CD4-positive, alpha-beta T cell treated with Interleukin-2 at 100 ng/mL for 4 hours (primary cell): ENCODE data around the gene CTNS.

Source experiments
- DNase-seq: peaks from one replicate; pipeline ENCODE4 v3.0.0-alpha.2; 2020; ENCODE audit warnings: low spot score

Gene CTNS

DNA sequence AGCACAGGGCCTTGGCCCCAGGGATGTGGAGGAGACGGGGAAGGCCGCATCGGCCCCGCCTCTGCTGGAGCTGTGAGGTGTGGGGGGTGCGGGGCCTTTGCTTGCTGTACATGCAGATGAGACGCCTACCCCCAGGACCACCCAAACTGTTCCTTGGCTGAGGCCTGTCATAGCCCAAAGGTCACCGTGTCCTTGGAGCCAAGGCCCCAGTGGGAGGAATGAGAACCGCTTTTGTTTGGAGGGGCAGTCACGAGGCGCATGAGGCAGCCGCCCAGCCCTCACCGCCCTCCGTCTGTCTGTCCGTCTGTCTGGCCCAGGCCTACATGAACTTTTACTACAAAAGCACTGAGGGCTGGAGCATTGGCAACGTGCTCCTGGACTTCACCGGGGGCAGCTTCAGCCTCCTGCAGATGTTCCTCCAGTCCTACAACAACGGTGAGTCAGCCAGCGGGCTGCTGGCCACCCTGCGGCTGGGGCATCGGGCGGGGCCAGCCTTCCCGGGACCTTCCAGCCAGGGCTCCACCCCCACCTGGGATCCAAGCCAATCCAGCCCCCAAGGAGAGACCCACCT is 23.1 kb downstream of the CTNS start:
- DNase-seq, result no peak

DNA sequence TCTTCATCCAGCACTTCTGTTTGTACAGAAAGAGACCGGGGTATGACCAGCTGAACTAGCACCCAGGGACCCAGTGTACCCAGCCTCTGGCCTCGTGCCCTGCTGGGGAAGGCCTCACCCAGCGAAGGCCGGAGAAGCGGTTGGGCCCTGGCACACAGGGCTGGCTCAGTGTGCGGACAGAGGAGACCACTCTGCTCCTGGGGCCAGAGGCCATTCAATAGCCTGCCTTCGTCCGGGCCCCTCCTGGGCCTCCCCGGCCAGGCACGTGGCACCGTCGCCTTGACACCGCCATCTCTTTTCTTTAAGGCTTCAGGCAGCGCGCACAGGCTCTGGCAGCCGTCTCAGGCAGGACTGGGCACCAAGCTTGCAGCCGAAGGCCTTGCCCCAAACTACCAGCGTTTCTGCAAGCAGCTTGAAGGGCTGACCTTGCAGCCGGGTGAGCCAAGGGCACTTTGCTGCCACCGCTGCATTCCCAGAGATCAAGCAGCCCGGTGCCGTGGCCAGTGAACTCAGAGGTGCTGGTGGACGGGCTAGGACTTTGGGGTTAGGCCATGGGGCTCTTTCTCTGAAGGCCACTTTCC is 23.8 kb downstream of the CTNS start:
- no peak for DNase-seq

DNA sequence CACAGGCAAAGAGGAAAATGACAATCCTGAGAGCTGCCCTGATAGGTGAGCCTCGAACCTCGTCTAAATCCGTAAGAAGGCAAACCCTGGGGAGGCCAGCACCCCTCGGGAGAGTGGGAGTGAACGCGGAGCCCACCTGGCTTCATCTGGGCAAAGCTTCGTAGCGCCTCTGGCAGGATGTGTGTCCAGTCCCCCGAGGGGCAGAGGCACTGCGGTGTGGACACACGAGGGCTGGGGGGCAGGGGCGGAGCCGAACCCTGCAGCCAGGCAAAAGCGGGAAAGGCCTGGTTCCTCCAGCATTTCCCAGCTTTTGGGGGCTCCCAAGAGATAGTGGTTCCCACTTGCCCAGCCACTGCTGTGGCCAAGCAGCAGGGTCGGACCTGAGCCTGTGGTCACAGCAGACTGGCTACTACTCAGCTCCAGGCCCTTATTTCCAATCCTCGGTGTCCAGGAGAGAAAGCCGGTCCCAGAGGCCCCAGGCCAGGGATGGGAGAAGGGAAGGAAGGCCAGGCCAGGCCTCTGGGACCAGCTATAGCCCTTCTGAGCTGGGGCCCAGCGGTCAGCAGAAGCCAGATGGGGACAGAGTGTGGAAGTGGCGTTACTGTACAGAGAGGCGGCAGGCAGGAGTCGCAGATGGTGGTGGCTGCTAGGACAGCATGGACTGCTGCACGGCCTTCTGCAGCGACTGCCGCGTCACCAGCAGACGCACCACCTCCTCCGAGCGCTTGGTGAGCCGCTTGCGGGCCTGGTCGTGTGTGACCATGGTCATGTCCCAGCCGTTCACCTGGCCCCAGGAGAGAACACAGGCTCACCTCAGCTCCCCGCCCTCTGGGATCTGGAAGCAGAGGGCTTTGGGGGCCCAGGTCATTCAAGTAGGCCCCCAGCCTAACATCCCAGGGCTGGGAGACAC is 26.8 kb downstream of the CTNS start:
- no peak for DNase-seq

DNA sequence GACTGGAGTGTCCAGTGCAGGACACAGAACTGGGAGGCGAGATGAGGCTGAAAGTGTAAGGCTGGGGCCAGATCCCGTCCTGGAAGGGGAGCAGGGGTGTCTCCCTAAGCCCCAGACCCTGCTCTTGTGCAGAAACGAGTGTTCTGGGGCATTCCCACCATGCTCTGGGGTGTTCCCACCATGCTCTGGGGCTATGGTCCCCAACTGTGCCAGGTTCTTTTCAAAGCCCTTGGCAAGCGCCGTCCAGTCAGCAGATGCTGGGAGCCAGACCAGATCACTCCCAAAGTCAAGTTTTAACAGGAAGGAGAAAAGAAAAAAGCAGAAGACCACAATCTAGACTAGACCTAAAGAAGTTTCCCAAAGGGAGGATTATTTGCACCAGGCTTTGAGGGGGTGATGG is 29.3 kb downstream of the CTNS start:
- no peak for DNase-seq

DNA sequence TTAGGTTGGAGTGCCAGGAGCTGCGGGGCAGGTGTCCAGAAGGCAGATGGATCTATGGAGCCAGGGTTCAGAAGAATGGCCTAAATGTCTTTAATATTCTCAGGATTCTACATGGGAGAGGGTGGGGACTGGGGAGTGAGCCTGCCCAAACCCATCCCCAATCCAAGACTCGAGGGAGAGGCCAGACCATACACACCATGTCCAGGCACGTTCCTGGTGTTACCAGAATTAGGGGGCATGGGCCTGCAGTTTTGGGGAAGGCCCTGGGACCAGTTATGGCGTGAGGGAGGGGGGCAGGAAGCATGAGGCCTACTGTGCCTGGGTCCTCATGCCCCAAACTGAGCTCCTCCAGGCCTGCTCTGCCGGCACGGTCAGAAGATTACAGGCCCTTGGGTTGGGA is 30.0 kb downstream of the CTNS start:
- no peak for DNase-seq

DNA sequence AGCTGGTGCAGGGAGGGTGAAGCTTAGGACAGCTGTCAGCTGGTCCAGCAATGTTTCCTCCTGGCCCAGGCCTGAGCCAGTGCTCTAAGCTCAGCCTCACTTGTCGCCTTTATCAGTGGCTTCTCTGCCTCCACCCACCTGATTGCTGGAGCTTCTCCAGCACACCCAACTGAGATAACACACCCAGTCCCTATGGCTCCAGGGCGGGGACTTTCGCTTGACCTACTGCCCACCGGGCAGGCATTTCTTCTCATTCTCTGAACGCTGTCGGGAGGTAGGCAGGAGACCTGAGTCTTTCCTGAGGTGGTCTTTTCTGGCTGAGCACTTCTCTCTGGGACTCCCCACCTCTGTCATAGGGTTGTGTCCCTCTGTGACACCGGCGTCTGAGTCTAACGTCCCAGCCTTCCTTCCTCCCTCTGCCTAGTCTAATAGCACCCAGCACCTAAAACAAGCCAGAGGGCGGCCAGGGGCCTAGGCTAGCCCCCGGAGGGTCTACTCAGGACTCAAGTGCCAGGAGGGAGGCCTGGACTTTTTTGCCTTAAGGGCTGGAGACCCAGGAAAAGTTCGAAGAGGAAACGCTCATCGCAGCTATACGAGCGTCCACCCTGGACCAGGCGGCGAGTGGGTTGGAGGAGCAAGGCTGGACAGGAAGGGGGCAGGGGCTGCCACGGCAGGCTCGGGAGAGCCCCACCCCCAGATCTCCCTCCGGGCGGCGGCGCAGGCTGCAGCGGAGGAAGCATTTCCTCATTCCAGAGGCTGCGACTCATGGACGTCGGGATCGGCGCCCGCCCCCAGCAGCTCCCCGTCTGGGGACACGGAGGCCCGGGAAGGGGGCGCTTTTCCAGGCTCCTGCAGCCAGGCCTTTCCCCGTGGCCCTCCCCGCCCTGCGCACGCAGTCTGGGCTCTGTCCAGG is 31.1 kb downstream of the CTNS start:
- no peak for DNase-seq

DNA sequence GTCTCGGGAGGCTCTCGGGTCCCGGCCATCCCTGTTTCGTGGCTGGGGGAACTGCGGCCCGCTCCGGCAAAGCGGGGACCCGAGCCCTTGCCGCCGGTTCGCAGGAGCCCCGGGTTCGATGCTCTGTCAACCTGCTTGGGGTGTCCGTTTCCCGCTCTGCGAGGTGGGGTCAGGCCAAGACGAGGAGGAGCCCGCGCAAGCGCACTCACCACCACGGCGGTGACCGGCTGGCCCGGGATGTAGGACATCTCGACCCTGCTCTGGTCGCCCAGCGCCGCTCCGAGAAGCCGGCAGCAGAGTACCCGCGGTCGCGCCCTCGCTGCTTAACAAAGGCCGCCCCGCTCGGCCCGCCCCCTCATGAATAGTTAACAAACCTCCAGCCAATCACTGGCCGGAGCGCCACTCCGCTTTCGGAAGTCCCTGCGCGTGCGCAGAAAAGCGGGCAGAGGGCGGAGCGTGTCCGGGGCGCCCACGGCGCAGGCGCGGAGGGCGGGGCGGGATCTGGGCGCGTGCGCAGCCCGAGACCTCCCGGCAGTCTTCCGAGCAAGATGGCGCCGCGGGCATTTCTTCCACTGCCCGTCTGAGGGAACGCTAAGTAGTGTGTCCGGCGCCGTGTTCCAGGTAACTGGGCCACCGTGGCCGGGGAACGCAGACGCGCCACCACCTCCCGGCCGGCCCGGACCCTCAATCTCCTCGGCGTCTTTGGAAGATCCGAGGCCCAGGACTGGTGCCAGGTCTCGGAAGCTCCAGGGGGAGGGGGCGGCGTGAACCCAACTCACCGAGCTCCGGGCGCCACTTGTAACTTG is 31.9 kb downstream of the CTNS start, which contains the start of the genes EMC6 and TAX1BP3:
Gene EMC6 (plus strand): TSS at position 534 of the 806 bp plus-strand sequence. CDS start 335 bp downstream, outside the sequence.
Gene TAX1BP3 (minus strand): TSS at position 300 of the 806 bp plus-strand sequence. CDS start 52 bp downstream, at position 248.
- DNase-seq, result peak; percentile 98

DNA sequence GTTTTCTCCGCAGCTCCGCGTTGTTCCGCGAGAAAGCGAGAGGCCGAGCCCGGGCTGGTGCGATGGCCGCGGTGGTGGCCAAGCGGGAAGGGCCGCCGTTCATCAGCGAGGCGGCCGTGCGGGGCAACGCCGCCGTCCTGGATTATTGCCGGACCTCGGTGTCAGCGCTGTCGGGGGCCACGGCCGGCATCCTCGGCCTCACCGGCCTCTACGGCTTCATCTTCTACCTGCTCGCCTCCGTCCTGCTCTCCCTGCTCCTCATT is 32.5 kb downstream of the CTNS start:
- no peak for DNase-seq

DNA sequence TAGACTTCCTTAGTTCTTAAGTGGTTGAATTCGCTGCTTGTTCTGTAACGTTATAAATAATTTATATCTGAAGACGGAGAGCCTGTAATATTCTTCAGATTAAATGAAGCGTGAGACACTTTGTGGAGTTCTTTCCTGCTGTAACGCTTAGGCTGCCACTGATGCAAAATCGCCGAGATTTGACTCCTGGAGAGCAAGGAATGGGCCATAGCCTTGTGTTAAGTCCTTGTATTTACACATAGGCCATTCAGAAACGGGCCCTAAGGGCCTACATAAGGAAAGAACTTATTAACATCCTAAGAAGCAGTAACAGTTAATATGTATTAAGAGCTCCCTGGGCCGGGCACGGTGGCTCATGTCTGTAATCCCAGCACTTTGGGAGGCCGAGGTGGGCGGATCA is 33.0 kb downstream of the CTNS start:
- DNase-seq, result no peak

DNA sequence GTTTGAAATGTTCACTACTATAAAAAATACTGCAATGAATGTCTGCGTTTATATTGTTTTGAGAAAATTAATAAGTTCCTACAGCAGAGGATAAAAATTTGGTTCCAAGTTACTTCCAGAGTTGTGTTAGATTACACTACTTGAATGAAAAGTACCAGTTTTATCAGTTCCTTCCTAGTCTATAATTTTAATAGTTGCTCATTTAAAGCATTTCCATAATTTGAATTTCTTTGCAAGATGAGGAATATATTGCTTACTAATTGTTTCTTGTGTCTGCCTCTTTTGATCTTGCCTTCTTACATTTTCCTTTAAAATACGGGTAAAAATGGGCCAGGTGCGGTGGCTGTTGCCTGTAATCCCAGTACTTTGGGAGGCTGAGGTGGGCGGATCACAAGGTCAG is 36.0 kb downstream of the CTNS start:
- no peak for DNase-seq

DNA sequence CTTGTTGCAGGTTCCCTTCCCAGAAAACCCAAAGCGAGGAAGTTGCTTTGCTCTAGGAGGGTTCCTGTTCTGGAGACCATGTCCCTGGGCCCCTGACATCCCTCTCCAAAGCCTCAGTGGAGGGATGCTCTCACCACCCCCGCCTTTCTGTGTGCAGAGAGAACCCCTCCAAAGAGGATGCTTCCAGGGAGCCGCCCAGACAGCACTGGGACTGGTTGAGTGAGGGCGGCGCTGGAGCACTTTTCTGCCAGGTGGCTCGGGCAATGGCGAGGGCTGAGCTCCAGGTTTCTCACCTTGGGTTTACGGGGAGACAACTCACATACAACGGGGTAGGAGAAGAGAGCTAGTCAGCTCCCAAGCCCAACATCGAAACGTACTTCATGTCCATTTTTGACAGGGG is 39.3 kb downstream of the CTNS start:
- no peak for DNase-seq

DNA sequence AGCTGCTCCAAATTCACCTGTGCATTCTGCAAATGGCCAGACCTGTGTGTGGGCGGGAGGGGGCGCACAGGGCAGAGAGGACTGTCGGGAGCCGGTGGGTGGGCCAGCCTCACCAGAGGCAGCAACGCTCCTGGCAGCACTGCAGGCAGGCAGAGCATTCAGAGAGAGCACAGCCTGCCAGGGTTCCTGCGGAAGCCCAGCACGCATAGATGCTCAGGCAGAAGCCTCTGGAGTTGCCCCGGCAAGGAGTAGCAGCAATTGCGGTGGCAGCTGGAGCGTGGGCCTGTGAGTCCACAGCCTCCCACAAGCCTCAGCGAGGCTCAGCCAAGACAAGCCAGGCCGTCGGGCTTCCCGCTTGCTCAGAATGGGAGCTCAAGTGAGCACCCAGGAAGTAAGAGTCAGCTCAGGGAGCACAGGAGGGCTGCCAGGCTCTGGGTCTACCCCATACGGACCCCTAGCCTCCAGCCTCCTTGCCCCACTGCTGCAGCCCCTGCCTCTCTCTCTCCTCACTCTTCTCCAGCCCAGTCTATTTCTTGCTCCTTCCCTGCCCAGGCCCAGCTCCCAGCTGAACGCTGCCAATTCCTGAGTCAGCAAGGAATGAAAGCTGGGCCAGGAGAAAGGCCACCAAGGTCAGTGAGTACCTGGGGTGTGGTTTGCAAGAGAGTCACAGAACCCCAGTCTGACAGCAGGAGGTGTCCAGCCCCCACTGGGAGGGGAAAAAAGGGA is 41.7 kb downstream of the CTNS start:
- no peak for DNase-seq

DNA sequence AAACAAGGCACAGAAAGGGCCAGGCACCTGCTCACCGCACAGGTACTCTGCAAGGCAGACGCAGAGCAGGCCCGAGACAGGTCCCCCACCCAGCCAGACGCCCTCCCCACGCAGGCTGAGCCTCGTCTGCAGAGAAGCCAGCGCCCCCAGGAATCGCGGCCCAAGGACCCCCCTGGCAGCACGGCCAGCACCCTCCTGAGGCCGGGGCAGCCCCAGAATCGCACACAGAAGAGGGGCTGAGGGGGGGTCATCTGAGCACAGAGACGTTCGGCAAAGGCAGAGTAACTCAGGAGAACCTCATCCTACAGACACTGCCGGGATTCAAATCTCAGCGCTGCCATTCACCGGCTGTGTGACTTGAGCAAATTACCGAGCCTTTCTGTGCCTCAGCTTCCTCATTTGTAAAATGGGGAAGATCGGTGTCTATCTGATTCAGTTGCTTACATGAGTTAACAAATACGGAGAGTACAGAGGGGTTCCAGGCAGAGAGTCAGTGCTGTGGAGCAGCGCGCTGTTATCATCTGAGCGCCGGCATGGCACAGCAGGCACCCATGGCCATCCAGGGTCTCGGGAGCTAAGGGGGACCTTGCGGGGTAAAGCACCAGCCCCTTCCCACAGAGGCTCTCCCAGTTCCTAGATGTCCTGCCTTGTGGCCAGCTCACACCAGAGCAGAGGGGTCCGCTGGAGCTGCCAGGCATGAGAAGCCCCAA is 42.4 kb downstream of the CTNS start:
- no peak for DNase-seq

DNA sequence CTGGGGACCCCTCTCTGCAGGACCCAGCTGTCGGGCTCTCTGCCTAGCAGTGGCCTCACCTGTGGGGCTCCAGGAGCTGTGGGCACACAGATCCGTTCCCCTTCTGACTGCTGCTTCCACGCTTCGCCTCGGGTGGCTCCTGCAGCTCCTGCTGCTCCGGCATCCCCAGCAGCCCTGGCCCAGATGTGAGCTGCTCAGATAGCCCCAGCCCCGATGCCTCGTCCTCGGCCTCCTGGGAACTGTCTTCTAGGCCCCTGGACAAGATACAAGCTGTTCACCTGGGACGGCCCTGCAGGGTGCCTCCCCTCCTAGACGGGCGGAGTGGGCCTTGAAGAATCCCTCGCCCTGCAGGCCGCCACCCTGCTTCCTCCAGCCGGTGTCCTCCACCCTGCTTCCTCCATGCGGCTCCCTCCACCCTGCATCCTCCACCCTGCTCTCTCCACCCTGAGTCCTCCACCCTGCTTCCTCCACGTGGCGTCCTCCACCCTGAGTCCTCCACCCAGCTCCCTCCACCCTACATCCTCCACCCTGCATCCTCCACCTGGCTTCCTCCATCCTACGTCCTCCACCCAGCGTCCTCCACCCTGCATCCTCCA is 43.1 kb downstream of the CTNS start:
- DNase-seq, result no peak

DNA sequence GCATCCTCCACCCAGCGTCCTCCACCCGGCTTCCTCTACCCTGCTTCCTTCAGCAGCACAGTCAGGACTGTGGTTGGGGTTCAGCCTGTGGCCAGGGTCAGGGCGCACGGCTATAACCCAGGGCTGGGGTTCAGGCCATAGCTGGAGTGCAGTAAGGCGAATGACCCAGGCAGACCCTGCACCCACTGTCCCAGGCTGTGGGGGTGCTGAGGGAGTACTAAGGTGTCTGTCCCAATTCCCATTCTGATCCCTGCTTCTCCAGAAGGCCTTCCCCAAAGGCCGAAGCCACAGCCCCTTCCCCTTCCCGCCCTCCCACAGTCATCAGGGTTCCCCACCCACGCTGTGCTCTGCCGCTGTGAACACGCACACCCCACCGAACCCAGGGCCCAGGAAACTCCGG is 44.5 kb downstream of the CTNS start:
- no peak for DNase-seq

DNA sequence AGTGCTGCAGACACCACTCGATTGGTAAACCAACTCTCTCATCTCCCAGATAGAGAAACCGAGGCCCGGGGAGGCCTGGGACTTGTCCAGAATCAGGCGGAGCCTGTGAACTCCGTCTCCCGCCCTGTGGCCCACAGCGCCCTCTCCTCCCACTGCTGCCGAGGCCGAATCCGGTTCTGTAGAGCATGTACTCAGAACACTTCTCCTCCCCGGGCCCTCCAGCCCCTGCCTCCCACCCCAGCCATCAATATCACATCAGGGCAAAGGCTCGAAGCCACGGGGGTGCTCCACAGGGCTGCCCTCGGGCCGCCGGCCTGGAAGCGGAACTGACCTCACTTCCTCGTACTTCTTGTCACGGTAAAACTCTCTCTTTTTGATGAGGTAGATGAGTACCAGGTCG is 45.0 kb downstream of the CTNS start:
- no peak for DNase-seq

DNA sequence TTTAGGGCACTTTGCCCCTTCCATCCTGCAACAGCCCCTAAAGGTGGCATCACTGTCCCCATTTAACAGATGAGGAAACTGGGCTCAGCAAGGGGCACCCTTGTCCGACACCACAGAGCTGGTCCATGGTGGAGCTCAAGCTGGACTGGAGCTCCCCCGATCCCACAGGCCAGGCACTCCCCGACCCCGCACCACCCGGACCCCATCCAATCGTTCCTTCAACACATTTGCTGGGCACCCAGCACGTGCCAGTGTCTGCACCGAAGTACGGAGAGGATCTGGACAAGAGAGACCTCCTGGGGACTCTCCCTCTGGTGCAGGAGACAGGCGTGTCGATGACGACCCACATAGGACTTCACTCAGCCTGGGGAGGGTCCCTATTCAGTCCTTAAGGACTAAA is 45.5 kb downstream of the CTNS start:
- DNase-seq, result no peak

DNA sequence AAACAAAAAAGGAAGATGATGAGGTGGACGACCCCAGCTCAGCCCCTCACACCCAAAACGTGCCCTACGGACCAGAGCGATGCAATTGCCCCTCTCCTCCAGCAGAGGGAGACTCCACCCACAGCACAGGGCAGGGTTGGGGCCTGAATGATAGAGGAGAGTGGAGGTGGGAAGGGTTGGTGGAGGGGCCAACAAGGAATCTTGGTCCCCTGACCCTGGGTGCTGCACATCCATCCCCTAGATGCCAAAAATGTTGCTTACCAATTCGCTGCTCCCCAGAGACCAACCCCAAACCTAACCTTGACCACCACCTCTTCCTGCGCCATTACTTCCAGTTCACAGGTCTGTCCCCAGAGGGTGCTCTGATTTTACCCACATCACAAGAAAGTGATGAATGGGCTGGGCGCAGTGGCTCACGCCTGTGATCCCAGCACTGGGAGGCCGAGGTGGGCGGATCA is 46.5 kb downstream of the CTNS start:
- peak; percentile 68 for DNase-seq

DNA sequence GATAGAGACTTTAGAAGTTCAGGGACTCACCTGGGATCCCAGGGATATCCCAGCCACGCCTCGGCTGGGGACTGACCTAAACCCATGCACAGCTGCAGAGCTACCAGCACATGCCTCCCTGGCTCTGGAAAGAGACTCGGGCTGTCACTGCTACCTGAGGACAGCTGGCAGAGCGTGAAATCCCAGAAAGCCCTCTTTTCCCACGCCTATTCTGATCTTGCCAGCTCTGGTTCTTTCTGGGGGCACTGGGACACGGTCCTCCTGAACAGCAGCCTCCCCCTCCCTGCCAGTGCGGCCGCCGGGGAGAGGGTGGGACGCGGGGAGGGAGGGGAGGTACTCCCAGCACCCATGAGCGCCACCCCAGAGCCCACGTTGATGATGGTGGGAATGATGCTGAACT is 48.6 kb downstream of the CTNS start:
- DNase-seq, result no peak
